GM21737 (cell line): ENCODE data around the gene FAM156A.
"Not testable (repeated sequence)": the region's sequence is repeated elsewhere in the genome, so short reads cannot be mapped to it uniquely, and the experiment has no call there.

Experiments used
- ATAC-seq: cut with Tn5 transposase; IDR thresholded peaks from one replicate; pipeline ENCODE4 v1.9.1; 2021; ENCODE audit warnings: mild to moderate bottlenecking, moderate library complexity; ENCODE audit not compliant: unreplicated experiment

Gene FAM156A

DNA sequence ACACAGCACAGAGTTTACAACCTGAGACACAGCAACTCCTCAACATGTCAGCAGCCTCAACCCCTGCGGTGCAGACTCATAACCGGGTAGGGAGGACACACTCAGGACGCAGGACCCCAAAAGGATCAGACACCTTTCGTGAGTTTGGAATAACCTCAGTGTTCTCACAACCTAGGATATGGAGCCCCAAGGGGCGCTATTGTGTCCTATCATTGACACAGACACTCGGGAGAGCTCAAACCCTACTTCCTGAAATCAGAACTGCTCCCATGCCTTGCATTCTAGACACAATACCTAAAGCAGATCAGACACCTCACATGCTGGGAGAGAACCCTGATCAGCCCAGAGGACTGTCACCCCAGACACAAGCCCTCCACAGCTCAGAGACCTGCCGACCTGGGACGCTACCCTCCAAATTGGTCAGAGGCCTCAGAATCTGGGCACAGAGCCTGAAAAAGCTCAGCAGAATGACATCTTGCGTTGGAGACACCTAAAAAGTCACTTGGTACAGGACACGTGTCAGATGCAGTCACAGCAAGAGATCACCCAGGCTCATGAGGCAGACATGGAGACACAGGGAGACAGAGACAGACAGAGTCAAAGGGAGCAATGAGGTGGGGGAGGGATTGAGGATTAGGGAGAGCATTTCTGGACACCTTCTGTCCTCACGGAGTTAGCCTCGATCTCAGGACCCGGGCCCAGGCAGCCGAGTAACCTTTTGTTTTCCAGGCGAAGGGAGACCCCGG is 8.8 kb upstream of the FAM156A start:
- not testable (repeated sequence) for ATAC-seq

DNA sequence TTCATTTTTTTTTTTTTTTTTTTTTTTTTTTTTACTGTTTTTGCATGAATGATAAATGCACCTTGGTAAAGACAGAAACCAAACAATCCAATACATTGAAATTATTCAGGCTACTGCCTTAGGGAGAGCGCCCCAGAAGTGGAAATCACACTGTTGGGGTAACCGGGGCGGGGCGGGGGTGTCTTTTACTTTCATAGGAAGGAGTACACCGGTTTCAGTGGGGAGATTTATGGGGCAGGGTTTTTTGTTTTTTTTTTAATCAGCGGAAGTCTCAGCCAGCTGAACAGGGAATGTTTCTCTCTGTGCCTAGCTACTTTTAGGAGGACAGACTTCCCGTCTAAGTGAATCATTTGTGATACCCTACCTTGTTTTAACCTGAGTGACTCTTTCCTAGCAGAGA is 643 bp upstream of the FAM156A start:
- ATAC-seq: peak; percentile 21

DNA sequence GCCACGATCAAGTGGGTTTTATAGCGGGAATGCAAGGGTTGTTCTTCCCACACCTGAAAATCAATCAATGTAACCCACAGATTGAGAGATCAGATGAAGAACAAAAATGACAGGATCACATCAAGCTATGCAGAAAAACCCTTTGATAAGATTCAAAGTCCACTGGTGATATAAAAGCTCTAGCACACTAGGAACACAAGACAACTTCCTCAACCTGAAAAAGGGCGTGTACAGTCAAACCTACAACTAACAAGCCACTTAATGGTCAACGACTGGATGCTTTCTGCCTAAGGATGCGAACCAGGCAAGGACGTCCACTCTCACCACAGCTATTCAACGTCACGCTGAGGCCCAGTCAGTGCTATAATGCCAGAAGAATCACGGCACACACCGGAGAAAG is 8.4 kb downstream of the FAM156A start:
- not testable (repeated sequence) for ATAC-seq

DNA sequence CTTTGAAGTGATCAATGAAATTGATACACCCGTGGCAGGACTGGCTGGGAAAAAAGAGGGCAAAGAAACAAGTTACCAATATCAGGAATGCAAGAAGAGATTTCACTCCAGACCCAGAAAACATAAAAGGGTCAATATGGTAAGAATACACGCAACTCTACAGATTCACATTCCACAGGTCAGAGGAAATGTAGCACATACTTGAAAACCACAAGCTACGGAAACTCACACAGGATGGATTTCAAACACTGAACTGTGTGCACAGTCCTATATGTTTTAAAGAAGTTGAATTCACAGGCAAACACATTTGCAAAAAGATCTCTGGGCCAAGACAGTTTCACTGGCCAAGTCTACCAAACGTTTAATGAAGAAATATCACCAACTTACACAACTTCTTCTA is 9.0 kb downstream of the FAM156A start:
- ATAC-seq: not testable (repeated sequence)

DNA sequence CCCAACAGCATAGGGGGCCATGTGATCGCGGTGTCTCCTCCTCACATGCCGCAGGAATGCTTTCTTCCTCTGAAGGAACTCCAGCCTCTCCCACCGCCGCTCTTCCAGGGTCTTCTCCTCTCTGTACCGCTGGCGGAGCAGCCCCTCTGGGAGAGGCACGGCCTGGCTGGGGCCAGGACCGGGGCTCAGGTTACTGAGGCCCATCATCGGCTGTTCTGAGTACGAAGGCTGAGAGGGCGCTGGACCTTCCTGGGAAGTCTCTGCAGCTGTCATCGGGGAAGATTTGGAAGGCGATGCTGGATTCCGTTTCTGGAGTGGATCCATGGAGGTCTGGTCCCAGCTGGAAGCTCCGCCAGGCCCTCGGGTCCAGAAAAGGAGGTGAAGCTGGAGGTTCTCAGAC is 10.1 kb downstream of the FAM156A start:
- not testable (repeated sequence) for ATAC-seq

DNA sequence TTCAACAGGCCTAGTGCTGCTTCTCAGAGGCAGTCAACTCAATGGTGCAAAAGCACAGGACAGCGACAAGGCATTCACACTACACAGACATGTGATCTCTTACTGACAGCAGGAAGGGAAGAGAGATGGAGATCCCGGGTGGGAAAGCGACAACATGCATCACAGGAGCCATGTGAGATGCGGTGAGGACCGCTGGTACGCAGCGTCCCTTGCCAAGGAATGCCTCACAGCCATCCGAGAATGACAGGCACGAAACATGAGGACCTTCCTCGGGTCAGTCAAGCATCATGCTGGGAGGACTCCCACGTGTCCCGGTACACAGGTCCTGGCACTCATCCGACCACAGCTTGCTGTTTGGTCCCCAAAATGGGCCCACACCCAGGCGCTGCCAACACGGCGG is 10.8 kb downstream of the FAM156A start:
- ATAC-seq: not testable (repeated sequence)

DNA sequence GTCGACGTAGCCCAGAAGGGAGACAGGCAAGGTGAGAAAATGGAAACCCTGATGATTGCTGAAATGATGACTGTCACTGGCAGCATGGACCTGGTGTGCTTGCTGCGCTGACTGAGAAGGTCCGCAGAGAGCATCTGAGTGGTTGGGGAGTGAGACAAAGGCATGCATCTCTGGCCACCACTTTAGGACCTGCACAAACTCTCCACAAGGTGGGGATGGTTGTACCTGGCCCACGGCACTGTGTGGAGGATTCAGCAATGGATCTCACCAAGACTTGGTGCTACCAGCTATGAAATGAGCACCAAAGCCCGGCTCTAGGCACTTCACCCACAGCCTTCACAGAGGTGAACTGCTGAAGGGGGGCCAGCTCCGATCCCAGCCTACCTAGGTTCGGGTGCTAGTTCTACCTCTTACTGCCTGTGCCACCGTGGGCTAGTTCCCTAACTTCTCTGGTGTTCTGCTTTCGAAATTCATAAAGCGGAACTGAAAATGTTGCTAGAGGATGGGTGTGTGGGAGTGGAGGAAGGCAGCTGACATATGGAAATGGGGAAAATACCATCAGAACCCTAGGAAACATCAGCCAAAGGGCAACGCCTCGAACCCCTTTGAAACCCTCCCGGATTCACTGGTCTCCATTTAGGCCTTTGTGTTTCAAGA is 12.4 kb downstream of the FAM156A start:
- ATAC-seq: not testable (repeated sequence)

DNA sequence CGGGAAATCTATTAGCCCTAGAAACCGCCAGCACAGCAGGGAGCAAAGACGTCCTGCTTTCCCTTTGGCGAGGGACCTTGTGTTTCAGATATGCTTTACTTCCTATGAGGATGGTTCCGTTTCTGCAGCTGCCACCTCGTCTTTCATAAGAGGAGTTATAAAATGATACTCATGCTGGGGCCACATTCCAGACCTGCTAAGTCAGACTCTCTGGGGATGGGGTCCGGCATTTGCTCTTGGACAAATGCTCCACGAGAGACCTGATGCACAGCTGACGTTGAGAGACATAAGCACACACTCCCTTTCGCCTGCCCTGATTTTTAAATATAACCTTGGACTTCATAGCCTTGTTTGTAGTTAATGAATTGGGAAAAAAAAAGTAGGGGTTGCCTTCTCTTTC is 16.6 kb downstream of the FAM156A start:
- not testable (repeated sequence) for ATAC-seq

DNA sequence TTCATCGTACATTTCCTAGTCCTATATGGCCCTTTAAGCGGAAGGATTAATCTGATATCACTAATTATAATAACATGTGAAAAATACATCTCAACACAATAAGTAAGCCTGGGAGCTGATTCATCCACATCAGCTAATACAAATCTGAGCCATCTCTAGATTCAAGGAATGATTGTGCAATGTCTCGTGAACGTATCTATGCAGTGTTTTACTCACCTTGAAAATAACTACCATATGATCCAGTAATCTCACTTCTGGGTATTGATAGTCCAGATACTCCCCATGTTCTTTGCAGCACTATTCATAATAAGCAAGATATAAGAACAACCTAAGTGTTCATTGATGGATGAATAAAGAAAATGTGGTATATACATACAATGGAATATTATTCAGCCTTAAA is 17.6 kb downstream of the FAM156A start:
- ATAC-seq: not testable (repeated sequence)

DNA sequence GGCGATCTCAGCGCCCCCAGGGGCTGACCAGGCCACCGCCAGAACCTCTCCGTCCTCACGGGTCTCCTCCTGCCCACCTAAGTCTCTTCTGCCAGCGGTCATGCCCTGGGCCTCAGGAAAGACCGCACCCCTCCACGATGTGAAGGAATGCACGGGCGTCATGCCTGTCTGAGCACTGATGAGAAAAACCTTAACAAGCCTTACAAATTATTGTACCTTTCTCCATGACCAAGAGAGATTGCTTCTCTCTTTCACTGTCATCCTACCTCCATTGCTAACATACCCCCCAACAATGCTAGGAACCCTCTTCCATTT is 22.9 kb downstream of the FAM156A start:
- not testable (repeated sequence) for ATAC-seq

DNA sequence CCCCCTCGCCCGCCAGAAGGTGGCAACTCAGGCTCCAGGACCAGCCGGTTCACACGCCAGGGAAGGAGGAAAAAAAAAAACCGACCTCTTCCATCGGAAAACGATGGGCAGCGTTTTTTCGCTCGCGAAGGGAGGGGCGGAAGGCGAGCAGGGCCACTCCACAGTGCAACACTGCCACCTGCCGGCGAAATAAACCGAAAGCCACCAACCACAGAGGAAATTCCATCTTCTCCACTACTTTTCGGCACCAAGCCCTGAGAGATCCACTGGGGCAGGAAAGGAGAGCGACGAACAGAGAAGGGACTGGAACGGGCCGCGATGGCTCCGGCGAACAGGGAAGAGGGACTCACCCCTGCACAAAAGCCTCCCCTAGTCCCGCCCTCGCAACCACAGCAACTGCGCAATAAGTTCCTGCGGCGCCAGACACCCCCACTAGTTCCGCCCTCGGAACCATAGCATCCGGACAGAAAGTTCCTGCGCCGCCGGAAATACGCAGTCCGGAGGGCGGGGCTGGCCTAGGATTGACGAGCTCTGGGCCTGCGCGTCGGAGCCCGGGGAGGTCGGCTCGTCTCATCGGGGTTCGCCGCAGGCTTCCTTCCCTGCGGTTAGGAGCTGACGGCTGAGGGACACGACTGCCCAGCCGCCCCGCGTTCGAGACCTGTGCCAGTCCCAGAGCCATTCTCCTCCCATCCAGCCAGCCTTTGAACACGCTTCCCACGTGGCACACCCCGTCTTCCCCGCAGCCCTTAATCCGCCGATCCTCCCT is 23.4 kb downstream of the FAM156A start:
- peak; percentile 90 for ATAC-seq

DNA sequence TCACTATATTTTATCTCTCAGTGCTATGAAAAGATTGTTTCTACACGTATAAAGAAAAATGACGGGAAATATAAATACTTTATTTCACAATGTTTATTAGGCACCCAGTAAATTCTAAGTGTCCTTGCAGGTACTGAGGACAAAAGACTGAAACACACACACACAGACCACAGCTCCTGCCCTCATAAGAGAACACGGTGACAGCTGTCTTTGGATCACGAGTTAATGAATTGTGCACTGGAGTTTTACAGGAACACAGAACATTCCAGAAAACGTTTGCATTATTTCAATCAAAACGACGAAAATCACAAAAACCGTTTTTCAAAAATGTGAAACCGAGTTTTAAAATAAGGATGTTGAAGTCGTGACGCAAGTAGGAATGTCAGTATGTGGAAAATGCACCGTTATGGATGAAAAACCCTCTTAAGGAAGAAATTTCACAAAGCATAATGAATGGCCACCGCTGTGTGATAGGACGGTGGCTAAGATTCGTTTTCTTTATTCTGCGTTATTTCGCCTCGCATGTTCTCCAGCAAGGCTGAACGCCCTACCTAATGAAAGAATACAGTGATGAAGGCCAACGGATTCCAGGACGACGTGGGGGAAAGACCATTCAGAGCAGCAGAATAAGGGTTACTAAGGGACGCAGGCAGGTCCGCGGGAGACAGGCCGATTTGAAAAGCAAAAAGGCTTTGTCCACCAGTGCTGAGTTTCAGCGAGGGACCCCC is 24.2 kb downstream of the FAM156A start:
- ATAC-seq: no peak

DNA sequence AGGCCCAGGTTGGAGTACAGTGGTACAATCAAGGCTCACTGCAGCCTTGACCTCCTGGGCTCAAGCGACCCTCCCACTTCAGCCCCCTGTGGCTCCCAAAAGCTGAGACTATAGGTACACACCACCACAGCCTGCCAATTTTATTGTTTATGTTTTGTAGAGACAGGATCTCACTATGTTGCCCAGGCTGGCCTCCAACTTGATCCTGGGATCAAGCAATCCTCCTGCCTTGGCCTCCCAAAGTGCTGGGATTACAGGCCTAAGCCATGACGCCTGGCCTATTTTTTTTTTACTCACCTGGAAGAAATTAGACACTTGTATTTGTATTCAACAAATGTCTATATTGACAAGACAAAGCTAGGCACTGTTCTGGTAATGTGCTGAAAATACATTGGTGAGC is 25.1 kb downstream of the FAM156A start:
- no peak for ATAC-seq

DNA sequence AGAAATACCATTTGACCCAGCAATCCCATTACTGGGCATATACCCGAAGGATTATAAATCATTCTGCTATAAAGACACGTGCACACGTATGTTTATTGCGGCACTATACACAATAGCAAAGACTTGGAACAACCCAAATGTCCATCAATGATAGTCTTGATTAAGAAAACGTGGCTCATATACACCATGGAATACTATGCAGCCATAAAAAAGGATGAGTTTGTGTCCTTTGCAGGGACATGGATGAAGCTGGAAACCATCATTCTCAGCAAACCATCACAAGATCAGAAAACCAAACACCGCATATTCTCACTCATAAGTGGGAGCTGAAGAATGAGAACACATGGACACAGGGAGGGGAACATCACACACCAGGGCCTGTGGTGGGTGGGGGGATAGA is 28.1 kb downstream of the FAM156A start:
- not testable (repeated sequence) for ATAC-seq

DNA sequence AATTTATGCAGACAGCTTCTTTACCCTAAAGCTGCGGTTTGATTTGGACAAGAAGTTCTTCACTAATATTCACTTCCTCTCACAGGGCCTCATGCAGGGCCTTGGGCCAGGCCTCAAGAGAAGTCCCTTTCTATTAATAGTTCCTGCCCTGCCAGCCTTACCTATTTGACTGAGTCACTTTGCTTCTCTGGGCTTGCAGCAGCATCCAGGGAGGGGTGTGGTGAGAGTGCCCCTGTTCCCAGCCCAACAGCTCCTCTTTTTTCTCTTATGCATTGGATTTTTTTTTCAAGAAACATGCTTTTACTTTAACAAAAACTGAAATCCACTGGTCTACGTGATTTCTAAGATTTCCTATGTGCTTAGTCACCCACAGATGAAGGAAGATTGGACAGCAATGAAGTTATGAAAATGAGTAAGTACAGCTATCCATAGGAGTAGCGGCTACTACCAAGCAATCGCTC is 34.5 kb downstream of the FAM156A start:
- ATAC-seq: peak; percentile 61

DNA sequence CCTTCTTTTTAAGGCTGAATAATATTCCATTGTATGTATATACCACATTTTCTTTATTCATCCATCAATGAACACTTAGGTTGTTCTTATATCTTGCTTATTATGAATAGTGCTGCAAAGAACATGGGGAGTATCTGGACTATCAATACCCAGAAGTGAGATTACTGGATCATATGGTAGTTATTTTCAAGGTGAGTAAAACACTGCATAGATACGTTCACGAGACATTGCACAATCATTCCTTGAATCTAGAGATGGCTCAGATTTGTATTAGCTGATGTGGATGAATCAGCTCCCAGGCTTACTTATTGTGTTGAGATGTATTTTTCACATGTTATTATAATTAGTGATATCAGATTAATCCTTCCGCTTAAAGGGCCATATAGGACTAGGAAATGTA is 43.6 kb downstream of the FAM156A start:
- not testable (repeated sequence) for ATAC-seq

DNA sequence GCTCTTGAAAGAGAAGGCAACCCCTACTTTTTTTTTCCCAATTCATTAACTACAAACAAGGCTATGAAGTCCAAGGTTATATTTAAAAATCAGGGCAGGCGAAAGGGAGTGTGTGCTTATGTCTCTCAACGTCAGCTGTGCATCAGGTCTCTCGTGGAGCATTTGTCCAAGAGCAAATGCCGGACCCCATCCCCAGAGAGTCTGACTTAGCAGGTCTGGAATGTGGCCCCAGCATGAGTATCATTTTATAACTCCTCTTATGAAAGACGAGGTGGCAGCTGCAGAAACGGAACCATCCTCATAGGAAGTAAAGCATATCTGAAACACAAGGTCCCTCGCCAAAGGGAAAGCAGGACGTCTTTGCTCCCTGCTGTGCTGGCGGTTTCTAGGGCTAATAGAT is 44.6 kb downstream of the FAM156A start:
- not testable (repeated sequence) for ATAC-seq

DNA sequence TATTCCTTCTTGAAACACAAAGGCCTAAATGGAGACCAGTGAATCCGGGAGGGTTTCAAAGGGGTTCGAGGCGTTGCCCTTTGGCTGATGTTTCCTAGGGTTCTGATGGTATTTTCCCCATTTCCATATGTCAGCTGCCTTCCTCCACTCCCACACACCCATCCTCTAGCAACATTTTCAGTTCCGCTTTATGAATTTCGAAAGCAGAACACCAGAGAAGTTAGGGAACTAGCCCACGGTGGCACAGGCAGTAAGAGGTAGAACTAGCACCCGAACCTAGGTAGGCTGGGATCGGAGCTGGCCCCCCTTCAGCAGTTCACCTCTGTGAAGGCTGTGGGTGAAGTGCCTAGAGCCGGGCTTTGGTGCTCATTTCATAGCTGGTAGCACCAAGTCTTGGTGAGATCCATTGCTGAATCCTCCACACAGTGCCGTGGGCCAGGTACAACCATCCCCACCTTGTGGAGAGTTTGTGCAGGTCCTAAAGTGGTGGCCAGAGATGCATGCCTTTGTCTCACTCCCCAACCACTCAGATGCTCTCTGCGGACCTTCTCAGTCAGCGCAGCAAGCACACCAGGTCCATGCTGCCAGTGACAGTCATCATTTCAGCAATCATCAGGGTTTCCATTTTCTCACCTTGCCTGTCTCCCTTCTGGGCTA is 48.9 kb downstream of the FAM156A start:
- ATAC-seq: not testable (repeated sequence)

DNA sequence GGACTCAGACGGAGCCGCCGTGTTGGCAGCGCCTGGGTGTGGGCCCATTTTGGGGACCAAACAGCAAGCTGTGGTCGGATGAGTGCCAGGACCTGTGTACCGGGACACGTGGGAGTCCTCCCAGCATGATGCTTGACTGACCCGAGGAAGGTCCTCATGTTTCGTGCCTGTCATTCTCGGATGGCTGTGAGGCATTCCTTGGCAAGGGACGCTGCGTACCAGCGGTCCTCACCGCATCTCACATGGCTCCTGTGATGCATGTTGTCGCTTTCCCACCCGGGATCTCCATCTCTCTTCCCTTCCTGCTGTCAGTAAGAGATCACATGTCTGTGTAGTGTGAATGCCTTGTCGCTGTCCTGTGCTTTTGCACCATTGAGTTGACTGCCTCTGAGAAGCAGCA is 50.4 kb downstream of the FAM156A start:
- ATAC-seq: not testable (repeated sequence)

DNA sequence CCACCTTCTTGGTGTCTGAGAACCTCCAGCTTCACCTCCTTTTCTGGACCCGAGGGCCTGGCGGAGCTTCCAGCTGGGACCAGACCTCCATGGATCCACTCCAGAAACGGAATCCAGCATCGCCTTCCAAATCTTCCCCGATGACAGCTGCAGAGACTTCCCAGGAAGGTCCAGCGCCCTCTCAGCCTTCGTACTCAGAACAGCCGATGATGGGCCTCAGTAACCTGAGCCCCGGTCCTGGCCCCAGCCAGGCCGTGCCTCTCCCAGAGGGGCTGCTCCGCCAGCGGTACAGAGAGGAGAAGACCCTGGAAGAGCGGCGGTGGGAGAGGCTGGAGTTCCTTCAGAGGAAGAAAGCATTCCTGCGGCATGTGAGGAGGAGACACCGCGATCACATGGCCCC is 51.2 kb downstream of the FAM156A start:
- ATAC-seq: not testable (repeated sequence)

DNA sequence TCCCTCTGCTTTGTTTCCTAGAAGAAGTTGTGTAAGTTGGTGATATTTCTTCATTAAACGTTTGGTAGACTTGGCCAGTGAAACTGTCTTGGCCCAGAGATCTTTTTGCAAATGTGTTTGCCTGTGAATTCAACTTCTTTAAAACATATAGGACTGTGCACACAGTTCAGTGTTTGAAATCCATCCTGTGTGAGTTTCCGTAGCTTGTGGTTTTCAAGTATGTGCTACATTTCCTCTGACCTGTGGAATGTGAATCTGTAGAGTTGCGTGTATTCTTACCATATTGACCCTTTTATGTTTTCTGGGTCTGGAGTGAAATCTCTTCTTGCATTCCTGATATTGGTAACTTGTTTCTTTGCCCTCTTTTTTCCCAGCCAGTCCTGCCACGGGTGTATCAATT is 52.2 kb downstream of the FAM156A start:
- not testable (repeated sequence) for ATAC-seq
